Osteoblast (primary cell): Measurements from ENCODE around the gene NEUROD2. TPM values are rescaled to one million over a fixed set of nuclear protein-coding genes. Genes with fewer than 3 reads are reported as not detected.

Source experiments
- DNase-seq: peaks from one replicate; pipeline ENCODE4 v3.0.0; 2011; ENCODE audit warnings: low spot score, mixed read lengths; ENCODE audit not compliant: insufficient read length; ENCODE audit errors: missing footprints
- H2AFZ ChIP-seq: 2 replicates; pipeline ENCODE4 v1.6.0; 2011; ENCODE audit warnings: mild to moderate bottlenecking, low read length
- H3K27ac ChIP-seq: 2 replicates; pipeline ENCODE4 v1.5.1; 2011; ENCODE audit warnings: mild to moderate bottlenecking, low read depth, low read length, moderate library complexity
- H3K27me3 ChIP-seq: 2 replicates; pipeline ENCODE4 v1.6.0; 2012; ENCODE audit warnings: mild to moderate bottlenecking, control low read depth, inconsistent platforms, low read length, moderate library complexity; ENCODE audit not compliant: insufficient read depth
- H3K36me3 ChIP-seq: 2 replicates; pipeline ENCODE4 v1.5.1; 2011; ENCODE audit warnings: mild to moderate bottlenecking, low read length, control low read depth, moderate library complexity; ENCODE audit not compliant: insufficient read depth
- H3K4me1 ChIP-seq: 2 replicates; pipeline ENCODE4 v1.5.1; 2011; ENCODE audit warnings: mild to moderate bottlenecking, low read length, control low read depth, moderate library complexity; ENCODE audit not compliant: insufficient read depth
- H3K4me2 ChIP-seq: 2 replicates; pipeline ENCODE4 v1.6.0; 2011; ENCODE audit warnings: mild to moderate bottlenecking, low read length; ENCODE audit not compliant: insufficient read depth
- H3K4me3 ChIP-seq: fragments of 200-600 bp; sonication (generic); 3 replicates; pipeline ENCODE4 v1.5.1; 2012; ENCODE audit warnings: mild to moderate bottlenecking, low read length, inconsistent platforms; ENCODE audit not compliant: insufficient read depth
- H3K79me2 ChIP-seq: 2 replicates; pipeline ENCODE4 v1.6.0; 2012; ENCODE audit warnings: mild to moderate bottlenecking, low read length, control low read depth, inconsistent platforms; ENCODE audit not compliant: insufficient read depth
- H3K9me3 ChIP-seq: 2 replicates; pipeline ENCODE4 v1.5.1; 2011; ENCODE audit warnings: low read depth, low read length, control low read depth
- H4K20me1 ChIP-seq: 2 replicates; pipeline ENCODE4 v1.6.0; 2012; ENCODE audit warnings: mild to moderate bottlenecking, low read length, control low read depth; ENCODE audit not compliant: insufficient read depth
- total RNA-seq: library from RNA; depleted of rRNA; stranded (reverse); fragments of >200 nt; gene quantifications from 2 replicates; pipeline ENCODE4 v1.2.3, GENCODE V29; 2012
- TF ChIP-seq, protein P1 (sequence below): IDR thresholded peaks from 2 replicates; pipeline ENCODE4 v1.5.1; 2011; ENCODE audit warnings: mild to moderate bottlenecking, low read depth, low read length, moderate library complexity; ENCODE audit errors: extremely low read depth

Gene NEUROD2
- total RNA-seq, 1 donor, result not detected

DNA sequence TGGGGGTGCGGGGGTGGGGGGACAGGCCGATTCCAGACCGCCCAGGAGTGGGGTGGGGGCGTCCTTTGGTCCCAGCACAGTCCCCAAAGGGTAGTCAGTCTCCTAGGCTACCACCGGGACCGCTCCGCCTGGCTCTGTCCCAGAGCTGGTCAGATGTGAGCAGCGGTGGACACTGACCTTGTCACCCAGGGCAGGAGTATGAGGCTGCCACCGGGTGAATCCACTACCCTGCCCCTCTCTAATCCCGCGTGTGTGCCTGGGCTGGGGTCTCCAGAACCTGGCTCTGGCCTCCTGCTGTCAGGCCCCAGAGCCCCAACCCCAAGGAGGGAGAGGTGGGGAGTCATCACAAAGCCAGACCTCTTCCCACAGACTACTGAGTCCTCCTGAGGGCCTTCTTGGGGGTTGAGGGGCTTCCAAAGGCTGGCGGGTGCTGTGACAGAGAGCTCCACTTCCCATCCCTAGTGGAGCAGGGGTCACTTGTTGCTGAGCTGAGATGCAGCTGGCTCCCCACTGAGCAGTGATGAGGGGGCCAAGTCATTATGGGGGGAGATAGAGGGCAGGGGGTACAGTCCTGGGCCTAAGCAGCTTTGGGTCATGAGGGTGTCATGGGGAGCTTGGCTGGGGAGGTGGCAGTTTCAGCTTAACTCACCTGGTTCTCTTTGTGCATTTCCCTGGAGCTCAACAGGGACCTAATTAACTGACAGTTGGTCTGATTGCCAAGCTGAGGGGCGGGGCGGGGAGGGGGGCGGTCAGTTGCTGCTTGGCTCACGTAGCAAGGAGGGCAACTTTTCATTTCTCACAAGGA is 20.2 kb upstream of the NEUROD2 start:
- H3K4me1 ChIP-seq, result no peaks in the 10 kb centered on the region
- H4K20me1 ChIP-seq, result peaks cover 3% of the 10 kb centered on the region
- no peak overlapping the region for H3K4me2 ChIP-seq
- H3K36me3 ChIP-seq, result no peaks in the 10 kb centered on the region
- H2AFZ ChIP-seq, result no peak overlapping the region
- H3K27ac ChIP-seq, result no peak overlapping the region
- no peak overlapping the region for H3K4me3 ChIP-seq
- DNase-seq, result no peak
- H3K27me3 ChIP-seq, result peaks cover 83% of the 10 kb centered on the region
- H3K79me2 ChIP-seq, result no peaks in the 10 kb centered on the region
- no peaks in the 10 kb centered on the region for H3K9me3 ChIP-seq
- TF ChIP-seq, protein P1, sequence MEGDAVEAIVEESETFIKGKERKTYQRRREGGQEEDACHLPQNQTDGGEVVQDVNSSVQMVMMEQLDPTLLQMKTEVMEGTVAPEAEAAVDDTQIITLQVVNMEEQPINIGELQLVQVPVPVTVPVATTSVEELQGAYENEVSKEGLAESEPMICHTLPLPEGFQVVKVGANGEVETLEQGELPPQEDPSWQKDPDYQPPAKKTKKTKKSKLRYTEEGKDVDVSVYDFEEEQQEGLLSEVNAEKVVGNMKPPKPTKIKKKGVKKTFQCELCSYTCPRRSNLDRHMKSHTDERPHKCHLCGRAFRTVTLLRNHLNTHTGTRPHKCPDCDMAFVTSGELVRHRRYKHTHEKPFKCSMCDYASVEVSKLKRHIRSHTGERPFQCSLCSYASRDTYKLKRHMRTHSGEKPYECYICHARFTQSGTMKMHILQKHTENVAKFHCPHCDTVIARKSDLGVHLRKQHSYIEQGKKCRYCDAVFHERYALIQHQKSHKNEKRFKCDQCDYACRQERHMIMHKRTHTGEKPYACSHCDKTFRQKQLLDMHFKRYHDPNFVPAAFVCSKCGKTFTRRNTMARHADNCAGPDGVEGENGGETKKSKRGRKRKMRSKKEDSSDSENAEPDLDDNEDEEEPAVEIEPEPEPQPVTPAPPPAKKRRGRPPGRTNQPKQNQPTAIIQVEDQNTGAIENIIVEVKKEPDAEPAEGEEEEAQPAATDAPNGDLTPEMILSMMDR, result no peak

DNA sequence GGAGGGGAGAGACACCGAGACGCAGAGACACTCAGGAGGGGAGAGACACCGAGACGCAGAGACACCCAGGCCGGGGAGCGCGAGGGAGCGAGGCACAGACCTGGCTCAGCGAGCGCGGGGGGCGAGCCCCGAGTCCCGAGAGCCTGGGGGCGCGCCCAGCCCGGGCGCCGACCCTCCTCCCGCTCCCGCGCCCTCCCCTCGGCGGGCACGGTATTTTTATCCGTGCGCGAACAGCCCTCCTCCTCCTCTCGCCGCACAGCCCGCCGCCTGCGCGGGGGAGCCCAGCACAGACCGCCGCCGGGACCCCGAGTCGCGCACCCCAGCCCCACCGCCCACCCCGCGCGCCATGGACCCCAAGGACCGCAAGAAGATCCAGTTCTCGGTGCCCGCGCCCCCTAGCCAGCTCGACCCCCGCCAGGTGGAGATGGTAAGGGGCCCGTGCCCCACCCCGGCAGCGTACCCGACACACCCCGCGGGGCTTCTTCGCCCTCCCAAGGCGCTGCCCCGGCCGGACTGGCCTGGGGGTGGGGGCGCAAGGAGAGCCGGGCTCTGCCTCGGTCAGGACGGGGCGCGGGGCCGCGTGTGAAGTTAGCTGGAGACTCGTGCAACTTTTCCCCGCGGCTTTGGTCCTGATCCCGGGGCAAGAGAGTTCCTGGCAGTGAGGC is 19.5 kb upstream of the NEUROD2 start:
- Histone ChIP-seq H3K4me1 (peaks cover 3% of the 10 kb centered on the region), H3K79me2 (no peaks in the 10 kb centered on the region), H3K9me3 (no peaks in the 10 kb centered on the region), H4K20me1 (peaks cover 4% of the 10 kb centered on the region), H3K27ac (no peak overlapping the region), H2AFZ (no peak overlapping the region), H3K4me3 (no peak overlapping the region), H3K4me2 (no peak overlapping the region), H3K27me3 (peaks cover 76% of the 10 kb centered on the region), H3K36me3 (no peaks in the 10 kb centered on the region)
- DNase-seq, result no peak
- TF ChIP-seq, protein P1, result no peak

DNA sequence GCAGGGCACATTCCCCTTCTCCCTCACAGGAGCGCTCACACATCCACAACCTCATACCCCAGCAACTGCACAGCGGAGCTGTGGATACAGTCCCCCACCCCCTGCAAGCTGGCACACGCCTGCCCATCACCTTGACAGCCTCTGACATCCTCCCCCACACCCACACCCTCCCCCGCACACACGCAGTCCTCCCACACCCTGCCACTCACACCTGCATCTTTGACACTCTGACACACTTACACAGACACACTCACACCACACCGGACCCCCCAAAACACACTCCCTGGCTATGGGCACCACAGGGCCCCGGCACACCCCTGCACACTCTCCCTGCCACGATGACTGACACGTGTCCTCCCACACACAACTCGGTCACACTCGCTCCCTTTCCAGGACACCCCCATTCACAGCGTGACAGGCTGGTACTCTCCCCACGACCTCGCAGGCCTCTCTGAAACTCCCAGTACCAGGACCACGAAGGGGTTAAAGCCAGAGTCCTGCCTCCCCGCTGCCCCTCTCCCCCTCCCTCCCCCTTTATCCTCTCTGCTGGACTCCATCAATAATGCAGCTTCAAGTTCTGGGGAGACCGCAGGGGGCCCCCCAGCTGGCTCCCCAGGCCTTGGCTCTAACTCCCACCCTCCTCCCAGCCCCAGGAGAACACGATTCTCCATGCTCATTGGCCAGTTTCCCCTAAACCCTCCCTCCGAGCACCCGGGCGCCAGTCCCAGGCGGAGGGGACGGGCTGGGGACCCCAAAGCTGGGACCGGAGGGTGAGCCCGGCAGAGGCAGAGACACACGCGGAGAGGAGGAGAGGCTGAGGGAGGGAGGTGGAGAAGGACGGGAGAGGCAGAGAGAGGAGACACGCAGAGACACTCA is 18.7 kb upstream of the NEUROD2 start, which contains the start of gene PPP1R1B:
TSS of gene PPP1R1B (plus strand) at position 782 of the 876 bp plus-strand sequence. CDS start 441 bp downstream, outside the sequence.
- no peak within 1 kb of the TSS for H3K4me2 ChIP-seq
- peaks cover 5% of the 10 kb centered on the region for H3K4me1 ChIP-seq
- H2AFZ ChIP-seq, result no peak within 1 kb of the TSS
- no peak within 1 kb of the TSS for H3K27ac ChIP-seq
- peaks cover 69% of the 10 kb centered on the region for H3K27me3 ChIP-seq
- DNase-seq, result no peak
- TF ChIP-seq, protein P1, result no peak
- H3K9me3 ChIP-seq, result no peaks in the 10 kb centered on the region
- no peak within 1 kb of the TSS for H3K4me3 ChIP-seq
- no peaks in the 10 kb centered on the region for H3K36me3 ChIP-seq
- H3K79me2 ChIP-seq, result no peaks in the 10 kb centered on the region
- peaks cover 4% of the 10 kb centered on the region for H4K20me1 ChIP-seq
